VCaP (cell line): ENCODE results near the gene ACP1.

Experiments used
- H3K27ac ChIP-seq: fragments of 450-650 bp; 2 replicates; pipeline ENCODE4 v1.5.1; 2017
- TF ChIP-seq, protein P1 (sequence below): fragments of 450-650 bp; conservative IDR thresholded peaks from 2 replicates; pipeline ENCODE4 v1.5.1; 2017; ENCODE audit warnings: mild to moderate bottlenecking, moderate library complexity

Gene ACP1

GRCh38 chr2:323035-323434, 58.3 kb downstream of the ACP1 start:
- TF ChIP-seq, protein P1, sequence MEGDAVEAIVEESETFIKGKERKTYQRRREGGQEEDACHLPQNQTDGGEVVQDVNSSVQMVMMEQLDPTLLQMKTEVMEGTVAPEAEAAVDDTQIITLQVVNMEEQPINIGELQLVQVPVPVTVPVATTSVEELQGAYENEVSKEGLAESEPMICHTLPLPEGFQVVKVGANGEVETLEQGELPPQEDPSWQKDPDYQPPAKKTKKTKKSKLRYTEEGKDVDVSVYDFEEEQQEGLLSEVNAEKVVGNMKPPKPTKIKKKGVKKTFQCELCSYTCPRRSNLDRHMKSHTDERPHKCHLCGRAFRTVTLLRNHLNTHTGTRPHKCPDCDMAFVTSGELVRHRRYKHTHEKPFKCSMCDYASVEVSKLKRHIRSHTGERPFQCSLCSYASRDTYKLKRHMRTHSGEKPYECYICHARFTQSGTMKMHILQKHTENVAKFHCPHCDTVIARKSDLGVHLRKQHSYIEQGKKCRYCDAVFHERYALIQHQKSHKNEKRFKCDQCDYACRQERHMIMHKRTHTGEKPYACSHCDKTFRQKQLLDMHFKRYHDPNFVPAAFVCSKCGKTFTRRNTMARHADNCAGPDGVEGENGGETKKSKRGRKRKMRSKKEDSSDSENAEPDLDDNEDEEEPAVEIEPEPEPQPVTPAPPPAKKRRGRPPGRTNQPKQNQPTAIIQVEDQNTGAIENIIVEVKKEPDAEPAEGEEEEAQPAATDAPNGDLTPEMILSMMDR = no peak
- H3K27ac ChIP-seq = no peak overlapping the region
